HUES64 (cell line): Measurements from ENCODE around the gene EXOC6B.
"Not testable (repeated sequence)": the region's sequence is repeated elsewhere in the genome, so short reads cannot be mapped to it uniquely, and the experiment has no call there.

Experiments
- H3K27ac ChIP-seq: 2 replicates; pipeline ENCODE4 v1.7.0; 2013; ENCODE audit warnings: low read depth, low read length, inconsistent platforms
- H3K27me3 ChIP-seq: 2 replicates; pipeline ENCODE4 v1.6.1; 2013; ENCODE audit warnings: mild to moderate bottlenecking, low read length; ENCODE audit not compliant: insufficient read depth
- H3K36me3 ChIP-seq: 2 replicates; pipeline ENCODE4 v1.6.1; 2013; ENCODE audit warnings: mild to moderate bottlenecking, low read length; ENCODE audit not compliant: insufficient read depth
- H3K4me1 ChIP-seq: 2 replicates; pipeline ENCODE4 v1.6.1; 2013; ENCODE audit warnings: mild to moderate bottlenecking, low read length, moderate library complexity; ENCODE audit not compliant: insufficient read depth
- H3K4me3 ChIP-seq: 2 replicates; pipeline ENCODE4 v1.5.1; 2013; ENCODE audit warnings: mild to moderate bottlenecking, low read length, moderate library complexity
- H3K9ac ChIP-seq: 2 replicates; pipeline ENCODE4 v1.6.1; 2013; ENCODE audit warnings: mild to moderate bottlenecking, low read depth, low read length
- H3K9me3 ChIP-seq: 2 replicates; pipeline ENCODE4 v1.6.1; 2013; ENCODE audit warnings: low read depth, low read length; ENCODE audit not compliant: insufficient read depth
- WGBS: fragments of 150-250, 120-280 bp; methylation state at CpG from one replicate; pipeline ENCODE4 v1.1.7; 2013; ENCODE audit warnings: missing lambda C conversion rate; 5-methylcytosine and 5-hydroxymethylcytosine counted together

Gene EXOC6B

DNA sequence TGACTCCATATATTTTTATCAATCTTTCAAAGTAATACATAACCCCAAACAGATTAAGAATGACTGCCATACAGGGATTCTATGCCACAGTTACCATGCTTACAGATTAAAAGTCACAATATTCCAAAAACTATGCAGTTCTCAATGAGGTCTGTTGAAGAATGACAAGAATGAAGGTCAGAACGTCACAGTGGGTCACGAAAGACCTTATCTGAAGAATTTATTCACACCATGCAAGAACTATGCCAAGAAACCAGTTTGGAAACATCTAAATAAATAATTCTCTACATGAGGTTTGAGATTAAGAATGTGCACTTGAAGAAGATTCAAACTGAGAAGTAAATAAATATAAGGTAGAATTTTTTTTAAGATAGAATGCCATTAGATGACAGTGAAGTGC, 253.3 kb downstream of the EXOC6B start:
- H3K36me3 ChIP-seq = no peaks in the 10 kb centered on the region
- WGBS = 93% methylated on average over 2 of the region's 2 CpGs
- no peak overlapping the region for H3K4me3 ChIP-seq

DNA sequence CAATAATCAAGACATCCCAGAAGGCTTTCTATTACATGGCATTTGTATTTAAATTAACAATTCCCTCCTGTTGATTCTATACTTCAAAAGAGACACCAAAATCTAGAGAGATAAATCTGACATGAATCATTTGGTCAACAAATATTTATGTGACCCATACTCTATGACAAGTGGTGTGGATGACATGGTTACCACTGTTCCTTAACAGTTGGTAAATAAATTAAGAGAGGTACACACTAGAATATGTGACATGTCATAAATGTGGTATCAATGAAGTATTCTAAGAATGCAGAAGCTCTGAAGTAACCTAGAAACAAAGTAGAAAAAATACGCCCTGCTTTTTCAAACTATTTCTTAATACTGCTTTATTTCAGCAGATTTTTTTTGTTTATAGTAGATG, 255.4 kb downstream of the EXOC6B start:
- Histone ChIP-seq H3K4me1 (no peaks in the 10 kb centered on the region), H3K27me3 (no peaks in the 10 kb centered on the region), H3K27ac (no peak overlapping the region), H3K36me3 (no peaks in the 10 kb centered on the region), H3K4me3 (no peak overlapping the region), H3K9ac (no peak overlapping the region), H3K9me3 (no peaks in the 10 kb centered on the region)
- no CpG with 5 or more reads among the region's 1 CpG for WGBS

More for the DNA sequence above, 253.3 kb downstream of the EXOC6B start:
- Histone ChIP-seq H3K9ac (no peak overlapping the region), H3K27ac (no peak overlapping the region), H3K9me3 (no peaks in the 10 kb centered on the region), H3K27me3 (no peaks in the 10 kb centered on the region), H3K4me1 (peaks cover 7% of the 10 kb centered on the region; the same call in 1 of the 2 replicates)

DNA sequence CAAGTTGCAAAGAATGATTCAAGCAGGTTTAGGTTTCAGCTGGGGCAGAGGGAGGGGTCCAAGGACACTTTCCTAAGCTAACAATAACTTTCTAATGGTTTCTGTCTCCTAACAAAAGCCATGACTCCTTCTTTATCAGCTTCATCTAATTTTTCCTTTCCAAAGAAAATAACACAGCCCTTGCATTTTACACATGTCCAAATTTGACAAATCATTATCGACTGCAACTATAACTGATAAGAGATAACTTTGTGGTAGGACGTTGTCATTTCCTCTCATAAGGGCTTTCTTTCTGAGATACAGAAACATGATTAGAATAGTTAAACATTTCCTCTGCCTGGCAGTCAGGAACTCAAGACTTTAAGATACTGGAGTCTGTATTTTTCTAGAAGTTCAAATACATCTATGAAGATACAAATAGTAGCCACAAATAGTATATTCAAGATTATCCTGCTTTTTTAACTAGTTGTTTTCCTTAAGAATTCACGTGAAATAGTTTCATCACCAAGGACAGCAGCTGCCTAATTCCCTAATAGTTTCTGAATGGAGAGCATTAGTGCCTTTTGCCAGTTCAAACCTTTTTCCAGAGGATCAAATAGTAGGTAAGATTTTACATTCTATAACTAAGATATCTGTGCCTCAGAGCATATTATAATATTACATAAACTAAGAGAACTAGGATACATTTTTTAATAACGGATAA, 263.2 kb downstream of the EXOC6B start:
- Histone ChIP-seq H3K4me1 (peaks cover 15% of the 10 kb centered on the region), H3K4me3 (no peak overlapping the region), H3K27me3 (no peaks in the 10 kb centered on the region), H3K27ac (no peak overlapping the region), H3K9me3 (no peaks in the 10 kb centered on the region), H3K36me3 (no peaks in the 10 kb centered on the region), H3K9ac (no peak overlapping the region)
- 48% methylated on average over 2 of the region's 4 CpGs for WGBS

DNA sequence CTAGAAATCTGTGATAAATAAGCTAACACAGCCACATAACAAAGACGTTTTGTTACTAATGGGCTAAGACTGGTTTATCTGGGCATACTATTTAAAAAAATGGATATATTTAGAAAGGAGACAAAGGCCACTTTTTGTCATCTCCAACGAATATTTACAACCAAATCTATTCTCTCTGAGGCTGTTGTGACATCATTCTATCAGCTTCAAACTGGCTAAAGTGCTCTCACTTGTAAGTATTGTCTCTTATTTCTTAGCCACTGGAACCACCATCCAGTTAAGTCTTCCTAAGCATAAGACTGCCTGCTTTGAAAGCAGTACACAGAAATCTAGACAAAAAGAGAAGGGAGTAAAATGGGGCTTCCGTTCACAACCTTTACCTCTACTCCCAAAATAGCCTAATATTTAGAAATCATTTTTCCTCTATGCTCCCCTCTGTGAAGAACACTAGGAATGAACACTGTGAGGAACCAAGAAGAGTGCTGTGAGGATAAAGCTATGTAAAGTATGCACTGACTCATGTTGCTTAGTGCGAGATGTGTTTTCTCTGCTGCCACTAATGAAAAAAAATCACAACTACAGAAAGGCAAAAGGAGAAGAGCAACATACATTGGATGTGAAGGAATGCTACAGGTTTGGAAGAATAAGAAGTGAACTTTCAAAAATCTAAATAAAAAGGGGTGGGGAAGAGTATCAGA, 264.1 kb downstream of the EXOC6B start:
- no peaks in the 10 kb centered on the region for H3K36me3 ChIP-seq
- H3K4me1 ChIP-seq = peaks cover 15% of the 10 kb centered on the region
- H3K9me3 ChIP-seq = no peaks in the 10 kb centered on the region
- H3K9ac ChIP-seq = no peak overlapping the region
- no peak overlapping the region for H3K4me3 ChIP-seq
- H3K27me3 ChIP-seq = no peaks in the 10 kb centered on the region
- H3K27ac ChIP-seq = peak overlapping the region; percentile 47
- 75% methylated on average over 2 of the region's 4 CpGs for WGBS

DNA sequence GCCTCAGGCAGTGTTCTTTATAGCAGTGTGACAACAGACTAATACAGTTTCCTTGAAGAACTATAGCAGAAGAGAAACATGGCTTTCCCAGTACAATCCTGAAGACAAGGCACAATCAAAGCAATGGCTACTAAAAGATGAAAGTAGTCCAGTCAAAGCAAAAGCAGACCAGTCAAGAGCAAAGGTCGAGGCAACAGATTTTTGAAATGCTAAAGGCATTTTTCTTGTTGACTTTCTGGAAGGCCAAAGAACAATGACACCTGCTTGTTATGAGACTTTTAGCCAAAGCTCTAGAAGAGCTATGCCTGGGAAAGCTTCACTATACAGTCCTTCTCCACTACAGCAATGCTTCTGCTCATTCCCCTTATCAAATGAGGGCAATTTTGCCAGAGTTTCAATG, 269.9 kb downstream of the EXOC6B start:
- no peak overlapping the region for H3K9ac ChIP-seq
- H3K27me3 ChIP-seq = no peaks in the 10 kb centered on the region
- H3K4me1 ChIP-seq = no peaks in the 10 kb centered on the region
- no peak overlapping the region for H3K27ac ChIP-seq
- WGBS = 91% methylated on average over 1 of the region's 1 CpG
- 0 out of 2 replicates have a peak, but pooled peaks cover 5% of the 10 kb centered on the region for H3K36me3 ChIP-seq
- H3K4me3 ChIP-seq = no peak overlapping the region
- H3K9me3 ChIP-seq = peaks cover 6% of the 10 kb centered on the region; the same call in 1 of the 2 replicates

DNA sequence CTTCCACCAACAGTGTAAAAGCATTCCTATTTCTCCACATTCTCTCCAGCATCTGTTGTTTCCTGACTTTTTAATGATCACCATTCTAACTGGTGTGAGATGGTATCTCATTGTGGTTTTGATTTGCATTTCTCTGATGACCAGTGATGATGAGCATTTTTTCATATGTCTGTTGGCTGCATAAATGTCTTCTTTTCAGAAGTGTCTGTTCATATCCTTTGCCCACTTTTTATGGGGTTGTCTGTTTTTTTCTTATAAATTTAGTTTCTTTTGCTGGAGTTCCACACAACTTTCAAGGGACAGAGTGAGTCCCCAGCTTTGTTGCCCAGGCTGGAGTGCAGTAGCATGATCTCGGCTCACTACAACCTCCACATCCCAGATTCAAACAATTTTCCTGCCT, 270.5 kb downstream of the EXOC6B start:
- not testable (repeated sequence) for H3K36me3 ChIP-seq
- WGBS = 96% methylated on average over 1 of the region's 1 CpG

DNA sequence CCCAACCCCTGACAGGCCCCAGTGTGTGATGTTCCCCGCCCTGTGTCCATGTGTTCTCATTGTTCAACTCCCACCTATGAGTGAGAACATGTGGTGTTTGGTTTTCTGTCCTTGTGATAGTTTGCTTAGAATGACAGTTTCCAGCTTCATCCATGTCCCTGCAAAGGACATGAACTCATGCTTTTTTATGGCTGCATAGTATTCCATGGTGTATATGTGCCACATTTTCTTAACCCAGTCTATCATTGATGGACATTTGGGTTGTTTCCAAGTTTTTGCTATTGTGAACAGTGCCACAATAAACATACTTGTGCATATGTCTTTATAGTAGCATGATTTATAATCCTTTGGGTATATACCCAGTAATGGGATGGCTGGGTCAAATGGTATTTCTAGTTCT, 270.9 kb downstream of the EXOC6B start:
- WGBS = no CpG with 5 or more reads among the region's 1 CpG
- H3K4me1 ChIP-seq, H3K9ac ChIP-seq, H3K9me3 ChIP-seq, H3K4me3 ChIP-seq, H3K36me3 ChIP-seq, H3K27me3 ChIP-seq, H3K27ac ChIP-seq: not testable (repeated sequence)

More for the DNA sequence above, 270.5 kb downstream of the EXOC6B start:
- H3K27ac ChIP-seq, H3K4me3 ChIP-seq, H3K27me3 ChIP-seq, H3K9ac ChIP-seq, H3K4me1 ChIP-seq, H3K9me3 ChIP-seq: not testable (repeated sequence)

DNA sequence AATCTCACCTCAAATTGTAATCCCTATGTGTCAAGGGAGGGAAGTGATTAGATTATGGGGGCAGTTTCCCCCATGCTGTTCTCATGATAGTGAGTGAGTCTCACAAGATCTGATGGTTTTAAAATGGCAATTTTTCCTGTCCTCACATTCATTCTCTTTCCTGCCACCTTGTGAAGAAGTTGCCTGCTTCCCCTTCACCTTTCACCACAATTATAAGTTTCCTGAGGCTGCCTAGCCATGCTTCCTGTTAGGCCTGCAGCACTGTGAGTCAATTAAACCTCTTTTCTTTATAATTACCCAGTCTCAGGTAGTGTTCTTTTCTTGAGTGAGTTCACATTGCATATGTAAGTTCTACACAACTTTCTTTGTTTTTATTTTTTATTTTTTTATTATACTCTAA, 271.5 kb downstream of the EXOC6B start:
- Histone ChIP-seq H3K27me3 (no peaks in the 10 kb centered on the region), H3K27ac (no peak overlapping the region), H3K4me1 (no peaks in the 10 kb centered on the region), H3K36me3 (0 out of 2 replicates have a peak, but pooled peaks cover 5% of the 10 kb centered on the region), H3K9me3 (peaks cover 6% of the 10 kb centered on the region; the same call in 1 of the 2 replicates), H3K9ac (no peak overlapping the region), H3K4me3 (no peak overlapping the region)

DNA sequence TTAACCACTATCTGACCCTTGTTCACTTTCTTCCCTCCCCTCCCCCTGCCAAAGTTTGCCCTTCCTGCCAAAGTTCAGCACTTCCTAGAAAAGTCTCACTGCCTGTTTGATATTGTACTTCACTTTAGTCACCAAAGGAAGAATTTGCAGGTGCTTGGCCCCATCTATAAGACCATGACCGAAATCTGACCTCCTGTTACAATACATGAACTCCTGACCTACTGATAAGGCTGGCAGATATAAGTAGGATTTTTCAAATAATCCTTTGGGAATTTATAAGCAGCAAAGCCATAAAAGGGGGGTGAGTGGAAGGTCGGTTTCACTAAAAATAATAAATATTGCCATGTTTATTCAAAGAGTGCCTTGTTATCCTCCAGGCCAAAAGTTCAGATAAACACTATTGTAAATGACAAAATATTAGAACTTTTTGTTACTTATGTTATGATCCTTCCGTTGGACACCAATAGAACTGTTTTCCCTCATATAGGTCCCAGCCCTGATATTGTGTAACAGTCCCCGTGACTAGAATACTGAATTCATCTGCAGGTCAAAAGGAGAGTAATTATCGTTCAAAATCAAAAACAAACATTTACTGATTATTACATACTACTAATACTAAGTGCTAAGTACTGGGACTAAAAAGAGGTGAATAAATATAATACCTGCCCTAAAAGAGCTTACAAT, 277.6 kb downstream of the EXOC6B start:
- Histone ChIP-seq H3K4me1 (no peaks in the 10 kb centered on the region), H3K9ac (no peak overlapping the region), H3K27ac (no peak overlapping the region), H3K4me3 (no peak overlapping the region), H3K36me3 (no peaks in the 10 kb centered on the region), H3K9me3 (no peaks in the 10 kb centered on the region), H3K27me3 (no peaks in the 10 kb centered on the region)
- WGBS = 98% methylated on average over 3 of the region's 5 CpGs

DNA sequence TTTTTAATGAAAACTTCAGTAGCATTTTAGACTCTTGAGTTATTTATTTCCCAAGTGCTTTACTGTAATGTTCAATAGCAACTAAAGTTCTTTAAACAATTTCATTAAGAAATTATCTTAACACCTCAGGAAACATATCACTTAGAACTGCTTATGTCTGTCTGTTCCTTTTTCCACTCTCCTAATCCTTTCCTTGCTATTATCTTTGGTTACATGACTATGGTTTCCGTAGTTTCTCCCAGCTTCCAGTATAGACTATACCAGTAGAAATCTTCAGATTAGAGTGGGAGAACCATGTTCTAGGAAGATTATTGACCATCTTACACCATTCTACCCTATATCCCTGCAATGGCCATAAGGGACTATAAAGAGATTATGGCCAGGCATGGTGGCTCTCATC, 280.0 kb downstream of the EXOC6B start:
- Histone ChIP-seq H3K27ac (no peak overlapping the region), H3K4me3 (no peak overlapping the region), H3K9me3 (no peaks in the 10 kb centered on the region), H3K27me3 (no peaks in the 10 kb centered on the region), H3K9ac (no peak overlapping the region), H3K4me1 (no peaks in the 10 kb centered on the region), H3K36me3 (no peaks in the 10 kb centered on the region)
- WGBS = 100% methylated on average over 1 of the region's 1 CpG

DNA sequence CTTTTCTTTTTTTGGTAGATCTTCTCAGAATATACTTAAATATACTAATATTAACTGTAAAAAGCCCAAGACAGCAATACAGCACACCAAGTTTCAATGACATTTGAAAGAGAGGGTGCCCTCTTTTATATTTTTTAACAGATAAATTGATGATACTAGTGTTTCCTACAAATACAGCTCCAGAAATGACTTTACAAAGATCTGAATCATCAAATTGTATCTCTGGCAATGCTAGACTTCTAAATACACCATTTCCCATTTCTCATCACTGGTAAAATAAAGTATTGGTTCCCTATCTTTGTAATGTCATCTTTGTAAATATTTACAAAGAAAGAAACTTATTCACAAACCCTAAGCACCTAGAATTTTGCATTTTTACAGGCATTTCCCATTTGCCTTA, 281.3 kb downstream of the EXOC6B start:
- H3K9me3 ChIP-seq = peaks cover 3% of the 10 kb centered on the region; the same call in 1 of the 2 replicates
- H3K9ac ChIP-seq = no peak overlapping the region
- H3K36me3 ChIP-seq = no peaks in the 10 kb centered on the region
- peaks cover under 1% of the 10 kb centered on the region; the same call in 1 of the 2 replicates for H3K4me1 ChIP-seq
- no peak overlapping the region for H3K27ac ChIP-seq
- no peak overlapping the region for H3K4me3 ChIP-seq
- H3K27me3 ChIP-seq = no peaks in the 10 kb centered on the region
